B cell (primary cell): ENCODE data around the gene GNAL. TPM values are rescaled to one million over a fixed set of nuclear protein-coding genes. Genes with fewer than 3 reads are reported as not detected.

Experiments used
- ATAC-seq: fragments of 200-7000 bp; cut with Tn5 transposase; one replicate; pipeline ENCODE4 v1.10.0; 2021; ENCODE audit warnings: low read depth, mild to moderate bottlenecking, moderate number of reproducible peaks, moderate library complexity
- CTCF ChIA-PET: fragments of 350-600 bp; sonication (Branson Sonifier 250); formaldehyde crosslinking; loops from one replicate; lab custom pipeline; 2021; ENCODE audit warnings: antibody characterized with exemption, inconsistent platforms; lab: Charles Lee
- POLR2A ChIA-PET: fragments of 350-600 bp; sonication (Branson Sonifier 250); formaldehyde crosslinking; loops from one replicate; lab custom pipeline; 2021; ENCODE audit warnings: antibody characterized with exemption; lab: Charles Lee
- DNase-seq: peaks from one replicate; pipeline ENCODE4 v3.0.0; 2013
- H2AFZ ChIP-seq: 2 replicates; pipeline ENCODE4 v1.6.1; 2012; ENCODE audit warnings: mild to moderate bottlenecking, low read depth, low read length; ENCODE audit not compliant: insufficient read depth, poor library complexity, severe bottlenecking
- H3K27ac ChIP-seq, 2 donors: 1 replicate in 1 of 2; 2 replicates in 1 of 2; pipeline ENCODE4 v1.5.1; 2012 to 2013; ENCODE audit warnings: low read length in 2 of 2, mild to moderate bottlenecking in 2 of 2, moderate library complexity in 1 of 2
- H3K27me3 ChIP-seq, 4 experiments: fragments of 200-600 bp in 1 of 4; sonication (generic) in 1 of 4; replicated peaks in 1 of 4; 1 replicate in 2 of 4; 2 replicates in 2 of 4; pipeline versions ENCODE4 v1.6.1 to v1.7.0; 2013 to 2016; ENCODE audit warnings: low read length in 3 of 4, mild to moderate bottlenecking in 2 of 4, mixed read lengths in 1 of 4, moderate library complexity in 1 of 4; ENCODE audit not compliant: insufficient read depth in 4 of 4, control insufficient read depth in 3 of 4; ENCODE audit errors: control extremely low read depth in 1 of 4
- H3K36me3 ChIP-seq, 2 experiments: replicated peaks in 1 of 2; 1 replicate in 1 of 2; 2 replicates in 1 of 2; pipeline versions ENCODE4 v1.6.1 to v1.7.1; 2013; ENCODE audit warnings: low read length in 1 of 2; ENCODE audit not compliant: insufficient read depth in 2 of 2, control insufficient read depth in 1 of 2; ENCODE audit errors: control extremely low read depth in 1 of 2, extremely low read depth in 1 of 2
- H3K4me1 ChIP-seq, 2 donors: fragments of 200-600 bp in 1 of 2; sonication (generic) in 1 of 2; 1 replicate in 1 of 2; 2 replicates in 1 of 2; pipeline versions ENCODE4 v1.5.1 to v1.6.1; 2013 to 2017; ENCODE audit warnings: low read length in 2 of 2; ENCODE audit not compliant: control insufficient read depth in 2 of 2, insufficient read depth in 2 of 2
- H3K4me2 ChIP-seq: replicated peaks from 2 replicates; pipeline ENCODE3; 2012; ENCODE audit warnings: mild to moderate bottlenecking, low read depth, low read length; ENCODE audit not compliant: poor library complexity, severe bottlenecking
- H3K4me3 ChIP-seq, 5 experiments: fragments of 200-600 bp in 1 of 5; sonication (generic) in 1 of 5; 1 replicate in 3 of 5; 2 replicates in 2 of 5; pipeline versions ENCODE4 v1.5.1 to v1.7.0; 2011 to 2016; ENCODE audit warnings: low read length in 4 of 5, mild to moderate bottlenecking in 4 of 5, low read depth in 2 of 5, control low read depth in 1 of 5, moderate library complexity in 1 of 5; ENCODE audit not compliant: insufficient read depth in 1 of 5; ENCODE audit errors: control extremely low read depth in 1 of 5, extremely low read depth in 1 of 5
- H3K79me2 ChIP-seq: fragments of 200-600 bp; sonication (generic); one replicate; pipeline ENCODE4 v1.6.0; 2016; ENCODE audit warnings: low read length; ENCODE audit not compliant: control insufficient read depth, insufficient read depth
- H3K9ac ChIP-seq: fragments of 200-600 bp; sonication (generic); 2 replicates; pipeline ENCODE4 v1.6.1; 2017; ENCODE audit warnings: mild to moderate bottlenecking, low read length, moderate library complexity
- H3K9me3 ChIP-seq, 3 donors: one replicate each; pipeline versions ENCODE4 v1.6.1 to v1.7.1; 2013; ENCODE audit warnings: low read length in 2 of 3; ENCODE audit not compliant: control insufficient read depth in 2 of 3, insufficient read depth in 1 of 3; ENCODE audit errors: control extremely low read depth in 1 of 3
- H4K20me1 ChIP-seq: 2 replicates; pipeline ENCODE4 v1.6.0; 2012; ENCODE audit warnings: mild to moderate bottlenecking, low read length; ENCODE audit not compliant: insufficient read depth, control insufficient read depth, poor library complexity, severe bottlenecking
- H3K27ac Mint-ChIP-seq: one replicate; pipeline ENCODE4 v1.8.0; 2021; ENCODE audit warnings: mixed read lengths
- H3K27me3 Mint-ChIP-seq: one replicate; pipeline ENCODE4 v1.8.0; 2021; ENCODE audit warnings: mixed read lengths
- H3K4me1 Mint-ChIP-seq: one replicate; pipeline ENCODE4 v1.8.0; 2021; ENCODE audit warnings: mixed read lengths
- H3K4me3 Mint-ChIP-seq: one replicate; pipeline ENCODE4 v1.8.0; 2021; ENCODE audit warnings: mixed read lengths
- H3K9me3 Mint-ChIP-seq: one replicate; pipeline ENCODE4 v1.8.0; 2022; ENCODE audit warnings: mixed read lengths; ENCODE audit not compliant: insufficient read depth
- CTCF ChIP-seq: fragments of 200-600 bp; IDR thresholded peaks from one replicate; pipeline ENCODE4 v1.8.0; 2022; ENCODE audit warnings: antibody characterized with exemption, mild to moderate bottlenecking
- EZH2 ChIP-seq: IDR thresholded peaks from 2 replicates; pipeline ENCODE4 v1.6.1; 2012; ENCODE audit warnings: borderline replicate concordance, low read depth, mild to moderate bottlenecking, moderate library complexity, low read length; ENCODE audit not compliant: insufficient read depth, poor library complexity, severe bottlenecking
- WGBS: methylation state at CpG from one replicate; pipeline ENCODE4 v1.1.5; 2013; ENCODE audit warnings: missing lambda C conversion rate; ENCODE audit not compliant: insufficient coverage; 5-methylcytosine and 5-hydroxymethylcytosine counted together
- intact Hi-C: fragments of 100-400 bp; cut with micrococcal nuclease; formaldehyde crosslinking; loops from one replicate; pipeline ENCODE4 v1.10.0; 2022
- polyA plus RNA-seq: library from polyadenylated mRNA; depleted of rRNA; stranded (reverse); fragments of >200 nt; gene quantifications from 2 replicates; pipeline ENCODE4 v1.2.3, GENCODE V29; 2012
- total RNA-seq, 2 donors: library from RNA; stranded (reverse); fragments of 120-200 nt in 1 of 2; gene quantifications; 1 replicate in 1 of 2; 2 replicates in 1 of 2; pipeline versions ENCODE4 v1.2.3 to v1.2.4, GENCODE V29; 2013 to 2022

GNAL gene
- total and polyA plus RNA-seq, 2 donors (not counting 1 experiment from before 2014, with no cell fraction given): 0.01 to 0.12 TPM

- no peak for DNase-seq
- H3K9me3 Mint-ChIP-seq: no peaks in the 10 kb centered on the region
- peaks cover 10% of the 10 kb centered on the region for H3K27me3 Mint-ChIP-seq
- no peak overlapping the region for H3K27ac Mint-ChIP-seq
- Histone ChIP-seq H3K79me2 (no peaks in the 10 kb centered on the region), H3K36me3 (no peaks in the 10 kb centered on the region), H3K9me3 (peaks cover 0 to 8% (median 0%) of the 10 kb centered on the region in 3 donors), H2AFZ (no peak overlapping the region), H3K9ac (no peak overlapping the region), H3K4me2 (no peak overlapping the region), H3K27ac (no peak overlapping the region), H3K4me3 (no peak overlapping the region), H3K27me3 (no peaks in the 10 kb centered on the region), H4K20me1 (no peaks in the 10 kb centered on the region), H3K4me1 (no peaks in the 10 kb centered on the region)
- ChIA-PET POLR2A (no interaction called here), CTCF (no interaction called here)
- WGBS: 81% methylated on average over 4 of the region's 8 CpGs
- no peak overlapping the region for H3K4me3 Mint-ChIP-seq
- ATAC-seq: no peak
- TF ChIP-seq CTCF: no peak
- TF ChIP-seq EZH2: no peak
- peaks cover 2% of the 10 kb centered on the region for H3K4me1 Mint-ChIP-seq
- intact Hi-C loops: no loop called here
Observed at GRCh38 chr18:11874676-11875075, 185.6 kb downstream of the GNAL start.

- no peak for DNase-seq
- H3K9ac ChIP-seq: no peak overlapping the region
- intact Hi-C loops: no loop called here
- no peak overlapping the region for H2AFZ ChIP-seq
- CTCF ChIA-PET: no interaction called here
- no peaks in the 10 kb centered on the region for H3K36me3 ChIP-seq
- Mint-ChIP-seq H3K27ac (no peak overlapping the region), H3K9me3 (no peaks in the 10 kb centered on the region), H3K27me3 (peaks cover 3% of the 10 kb centered on the region), H3K4me1 (peaks cover 15% of the 10 kb centered on the region), H3K4me3 (no peak overlapping the region)
- H3K4me1 ChIP-seq: peaks cover 12 to 15% of the 10 kb centered on the region in 2 donors
- TF ChIP-seq EZH2: no peak
- no peak for TF ChIP-seq CTCF
- no peak overlapping the region for H3K4me2 ChIP-seq
- ATAC-seq: no peak
- 96% methylated on average over 10 of the region's 10 CpGs for WGBS
- POLR2A ChIA-PET: no interaction called here
- H3K4me3 ChIP-seq: no peak overlapping the region
- H3K27ac ChIP-seq: no peak overlapping the region
- H3K9me3 ChIP-seq: peaks cover 0 to 8% (median 0%) of the 10 kb centered on the region in 3 donors
- H3K27me3 ChIP-seq: no peaks in the 10 kb centered on the region
- no peaks in the 10 kb centered on the region for H4K20me1 ChIP-seq
- H3K79me2 ChIP-seq: no peaks in the 10 kb centered on the region
Observed at GRCh38 chr18:11877497-11878135, 188.6 kb downstream of the GNAL start.
